Keratinocyte (primary cell): ENCODE measurements around the gene TACC3.

Experiments
- CTCF ChIP-seq, 3 experiments: IDR thresholded peaks in 1 of 3; conservative IDR thresholded peaks in 1 of 3; optimal IDR thresholded peaks in 1 of 3; 2 replicates in 2 of 3; 3 replicates in 1 of 3; pipeline versions ENCODE3 to v1.5.1; 2011; ENCODE audit warnings: low read length in 3 of 3, mild to moderate bottlenecking in 3 of 3, moderate library complexity in 2 of 3, control low read depth in 1 of 3, inconsistent platforms in 1 of 3; ENCODE audit not compliant: insufficient read depth in 2 of 3; ENCODE audit errors: extremely low read depth in 1 of 3
- EZH2 ChIP-seq: IDR thresholded peaks from one replicate; pipeline ENCODE4 v1.6.1; 2012; ENCODE audit warnings: inconsistent platforms, mild to moderate bottlenecking, low read length, moderate library complexity

- no peak for TF ChIP-seq CTCF (optimal IDR thresholded peaks at IDR 0.05 in 1 of 3, IDR thresholded peaks at IDR 0.05 in 1 of 3, conservative IDR thresholded peaks at IDR 0.05 in 1 of 3; ENCODE audit: extremely low read depth in 1 of 3, insufficient read depth in 2 of 3, low read length in 3 of 3)
- TF ChIP-seq EZH2: no peak
These were observed 38.5 kb upstream of the TACC3 start for GRCh38 chr4:1682860-1683259.
